ENCODE measurements around the gene PEX11B.

Gene PEX11B

DNA sequence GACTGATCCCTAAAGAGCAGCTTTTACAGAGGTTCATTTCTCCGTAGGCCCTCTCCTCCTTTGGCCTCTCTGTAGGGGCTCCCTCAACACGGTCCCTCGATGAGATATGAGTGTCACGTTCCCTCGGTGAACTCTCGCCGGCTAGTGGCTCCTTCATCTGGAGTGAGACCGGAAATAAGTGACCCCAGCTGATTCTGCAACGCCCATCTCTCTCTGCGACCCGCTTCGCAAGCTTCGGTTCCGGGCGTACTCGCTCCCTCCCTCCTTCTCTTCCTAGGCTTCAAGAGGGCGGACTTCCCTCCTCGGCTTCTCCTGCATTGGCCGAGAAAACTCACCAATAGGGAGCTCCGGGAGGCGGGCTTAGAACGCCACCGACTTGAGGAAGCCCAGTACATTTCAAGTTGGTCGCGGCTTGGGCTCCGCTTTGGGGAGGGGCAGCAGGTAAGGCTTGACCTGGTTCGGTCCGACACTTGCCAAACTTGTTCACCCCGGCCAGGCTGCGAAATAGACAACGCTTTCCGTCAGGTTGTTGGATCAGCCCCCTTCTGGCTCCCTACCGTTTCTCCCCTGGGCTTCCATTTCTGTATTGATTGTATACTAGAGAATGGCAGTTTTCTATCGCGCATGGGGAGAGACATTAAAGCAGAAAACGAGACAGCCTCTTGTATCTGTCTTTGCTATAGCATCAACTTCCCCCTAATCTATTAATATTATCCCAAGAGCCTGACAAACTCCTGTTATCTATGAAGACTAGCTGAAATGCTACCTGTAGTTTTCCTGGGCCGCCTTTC, 46.0 kb upstream of the PEX11B start, which contains the start of the genes ANKRD34A and POLR3GL:
TSS of gene ANKRD34A (minus strand) at position 248 of the 791 bp plus-strand sequence. CDS start 2,816 bp downstream, outside the sequence.
TSS of gene POLR3GL (plus strand) at position 363 of the 791 bp plus-strand sequence. CDS start 10,176 bp downstream, outside the sequence.
- peak within 1 kb of the TSS; percentile 13 for H3K9ac ChIP-seq (ENCODE audit: low read depth, low read length, poor library complexity)
- DNase-seq (ENCODE audit: low spot score): peak; percentile 83
- H2AK5ac ChIP-seq (ENCODE audit: low read depth, low read length): no peak within 1 kb of the TSS
- H3K4me2 ChIP-seq (ENCODE audit: insufficient read depth, low read length, poor library complexity, severe bottlenecking): peak within 1 kb of the TSS; percentile 72
- peaks cover 0 to 40% (median 16%) of the 10 kb centered on the region in 3 experiments for H3K27me3 ChIP-seq (ENCODE audit: control insufficient read depth in 3 of 3, insufficient read depth in 3 of 3, low read depth in 1 of 3, low read length in 3 of 3)
- H3K27ac ChIP-seq (replicated peaks; ENCODE audit: low read length): no peak within 1 kb of the TSS
- no peaks in the 10 kb centered on the region for H3K36me3 ChIP-seq (replicated peaks in 1 of 2; ENCODE audit: control insufficient read depth in 2 of 2, insufficient read depth in 2 of 2, low read length in 2 of 2)
- no CpG with 5 or more reads among the region's 37 CpGs for WGBS, 2 donors (ENCODE audit: extremely low coverage in 2 of 2, insufficient read length in 2 of 2, insufficient replicate concordance in 1 of 2)
- no peak within 1 kb of the TSS for H2BK120ac ChIP-seq (ENCODE audit: low read depth, low read length)
- no peak within 1 kb of the TSS for H3K14ac ChIP-seq (ENCODE audit: low read length)
- H3K4me1 ChIP-seq (ENCODE audit: control insufficient read depth in 2 of 2, insufficient read depth in 1 of 2, low read depth in 1 of 2, low read length in 2 of 2): peaks cover 13 to 36% of the 10 kb centered on the region in 2 donors
- peak within 1 kb of the TSS; percentile 86 to 95 for H3K4me3 ChIP-seq (ENCODE audit: low read length in 2 of 2)
- no peak within 1 kb of the TSS for H2BK12ac ChIP-seq (ENCODE audit: low read length)
- H3K18ac ChIP-seq (ENCODE audit: low read length): peak within 1 kb of the TSS; percentile 34
- H3K9me3 ChIP-seq (replicated peaks in 1 of 2; ENCODE audit: control insufficient read depth in 2 of 2, insufficient read depth in 1 of 2, low read depth in 1 of 2, low read length in 2 of 2): peaks cover 6 to 10% of the 10 kb centered on the region in 2 donors
- no peak within 1 kb of the TSS for H3K23ac ChIP-seq (ENCODE audit: low read depth, low read length, poor library complexity)
- H3K79me1 ChIP-seq (ENCODE audit: low read depth, low read length): no peaks in the 10 kb centered on the region
- H4K91ac ChIP-seq (ENCODE audit: low read depth, low read length, poor library complexity): no peak within 1 kb of the TSS
- no peak within 1 kb of the TSS for H3K4ac ChIP-seq (ENCODE audit: low read length)
- H4K8ac ChIP-seq (ENCODE audit: low read depth, low read length): no peak within 1 kb of the TSS
- no peak within 1 kb of the TSS for H2BK15ac ChIP-seq (ENCODE audit: low read length)
- no peak within 1 kb of the TSS for H2BK5ac ChIP-seq (ENCODE audit: low read length)
- H2AFZ ChIP-seq (ENCODE audit: low read length): peak within 1 kb of the TSS; percentile 99

DNA sequence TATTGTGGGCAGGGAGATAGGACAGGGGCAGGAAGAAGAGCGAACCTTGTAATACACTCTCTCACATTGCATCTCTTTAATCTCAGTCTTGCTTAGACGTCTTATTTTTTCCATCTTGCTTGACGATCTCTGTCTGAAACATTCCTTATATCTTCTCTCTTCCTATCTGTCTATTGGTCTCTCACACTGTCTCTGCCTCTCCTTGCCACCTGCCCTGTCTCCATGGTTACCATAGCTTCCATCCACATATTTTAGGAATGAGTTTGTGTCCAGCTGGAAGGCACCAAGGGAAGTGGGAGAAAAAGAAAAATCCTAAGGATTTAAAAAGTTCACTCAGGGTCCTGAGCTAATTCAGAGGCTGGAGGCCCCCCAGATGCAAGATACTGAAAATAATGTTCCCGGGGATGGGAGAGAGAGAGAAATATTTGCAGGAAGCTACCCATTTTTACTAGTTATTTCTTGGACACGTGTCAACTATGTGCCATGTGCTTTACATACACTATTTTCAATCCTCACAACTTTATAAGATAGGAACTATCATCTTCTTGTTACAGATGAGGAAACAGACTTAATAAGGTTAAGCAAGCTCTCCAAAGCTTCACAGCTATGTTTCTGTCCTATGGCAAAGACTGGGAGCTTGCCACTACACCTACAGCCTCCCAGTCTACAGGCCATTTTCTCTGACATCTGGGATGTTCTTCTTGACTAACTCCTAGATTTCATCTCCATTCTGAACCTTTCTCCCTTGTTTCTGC, 44.9 kb upstream of the PEX11B start:
- Histone ChIP-seq H3K36me3 (replicated peaks in 1 of 2; ENCODE audit: control insufficient read depth in 2 of 2, insufficient read depth in 2 of 2, low read length in 2 of 2) (no peaks in the 10 kb centered on the region), H4K91ac (ENCODE audit: low read depth, low read length, poor library complexity) (no peak overlapping the region), H3K9ac (ENCODE audit: low read depth, low read length, poor library complexity) (peak overlapping the region; percentile 53), H2BK15ac (ENCODE audit: low read length) (peak overlapping the region; percentile 7), H3K79me1 (ENCODE audit: low read depth, low read length) (no peaks in the 10 kb centered on the region), H2BK12ac (ENCODE audit: low read length) (no peak overlapping the region), H2BK5ac (ENCODE audit: low read length) (no peak overlapping the region), H3K4me1 (ENCODE audit: control insufficient read depth in 2 of 2, insufficient read depth in 1 of 2, low read depth in 1 of 2, low read length in 2 of 2) (peaks cover 13 to 41% of the 10 kb centered on the region in 2 donors), H2AK5ac (ENCODE audit: low read depth, low read length) (no peak overlapping the region), H3K27ac (replicated peaks; ENCODE audit: low read length) (no peak overlapping the region), H3K4ac (ENCODE audit: low read length) (no peak overlapping the region), H3K18ac (ENCODE audit: low read length) (no peak overlapping the region), H3K9me3 (replicated peaks in 1 of 2; ENCODE audit: control insufficient read depth in 2 of 2, insufficient read depth in 1 of 2, low read depth in 1 of 2, low read length in 2 of 2) (peaks cover 6 to 10% of the 10 kb centered on the region in 2 donors), H3K4me3 (ENCODE audit: low read length in 2 of 2) (peak overlapping the region in 1 of 2 donors; percentile 95), H3K27me3 (ENCODE audit: control insufficient read depth in 3 of 3, insufficient read depth in 3 of 3, low read depth in 1 of 3, low read length in 3 of 3) (peaks cover 0 to 49% (median 18%) of the 10 kb centered on the region in 3 experiments), H2AFZ (ENCODE audit: low read length) (no peak overlapping the region), H4K8ac (ENCODE audit: low read depth, low read length) (no peak overlapping the region), H3K23ac (ENCODE audit: low read depth, low read length, poor library complexity) (no peak overlapping the region), H2BK120ac (ENCODE audit: low read depth, low read length) (no peak overlapping the region), H3K4me2 (ENCODE audit: insufficient read depth, low read length, poor library complexity, severe bottlenecking) (peak overlapping the region; percentile 72), H3K14ac (ENCODE audit: low read length) (no peak overlapping the region)
- WGBS, 2 donors (ENCODE audit: extremely low coverage in 2 of 2, insufficient read length in 2 of 2, insufficient replicate concordance in 1 of 2): no CpG with 5 or more reads among the region's 5 CpGs
- DNase-seq (ENCODE audit: low spot score): no peak

DNA sequence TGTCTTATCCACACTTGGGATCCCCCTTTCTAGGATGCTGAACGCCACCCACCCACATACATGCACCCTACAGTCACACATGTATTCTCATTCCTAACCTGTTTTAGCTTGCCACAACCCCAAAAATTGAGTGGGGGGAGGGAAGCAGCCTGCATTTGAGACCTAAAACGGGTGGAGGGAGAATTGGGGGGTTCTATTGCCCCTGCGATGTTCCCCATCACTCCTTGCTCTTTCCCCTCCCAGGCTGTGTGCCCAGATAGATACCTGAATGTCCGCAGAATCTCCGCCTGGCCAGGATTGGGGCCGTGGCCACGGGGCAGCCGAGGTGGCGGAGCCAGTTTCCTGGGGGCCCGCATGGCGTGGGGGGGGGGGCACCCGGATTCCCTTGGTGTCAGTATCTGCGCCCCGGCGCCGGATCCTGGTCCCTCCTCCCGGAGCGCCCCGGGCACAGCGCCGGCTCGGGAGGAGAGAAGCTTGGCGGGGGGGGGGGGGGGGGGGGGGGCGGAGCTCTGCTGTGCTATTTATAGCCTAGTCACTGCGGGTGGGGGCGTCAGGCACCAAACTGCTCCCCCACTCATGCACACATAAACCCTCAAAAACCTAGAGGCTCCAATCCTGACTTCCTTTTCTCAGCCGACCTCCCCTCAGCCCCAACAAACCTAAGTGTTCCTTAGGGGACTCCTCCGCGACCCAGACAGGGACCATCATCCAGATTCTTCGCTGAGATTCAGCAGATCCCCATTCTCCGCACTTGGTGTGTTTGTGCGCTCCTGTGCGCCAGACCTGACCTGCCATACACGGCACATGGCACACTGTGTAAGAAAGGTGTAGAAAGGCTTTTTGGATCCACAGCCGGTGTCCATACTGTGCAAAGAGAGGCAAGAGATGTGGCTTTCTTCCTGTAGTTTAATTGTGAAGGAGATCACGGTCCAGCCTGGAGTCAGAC, 43.9 kb upstream of the PEX11B start:
- Histone ChIP-seq H2BK12ac (ENCODE audit: low read length) (no peak overlapping the region), H2AK5ac (ENCODE audit: low read depth, low read length) (no peak overlapping the region), H2AFZ (ENCODE audit: low read length) (peak overlapping the region; percentile 61), H3K9me3 (replicated peaks in 1 of 2; ENCODE audit: control insufficient read depth in 2 of 2, insufficient read depth in 1 of 2, low read depth in 1 of 2, low read length in 2 of 2) (peaks cover 4 to 7% of the 10 kb centered on the region in 2 donors), H3K4me1 (ENCODE audit: control insufficient read depth in 2 of 2, insufficient read depth in 1 of 2, low read depth in 1 of 2, low read length in 2 of 2) (peaks cover 13 to 44% of the 10 kb centered on the region in 2 donors), H3K27ac (replicated peaks; ENCODE audit: low read length) (no peak overlapping the region), H3K79me1 (ENCODE audit: low read depth, low read length) (no peaks in the 10 kb centered on the region), H2BK5ac (ENCODE audit: low read length) (no peak overlapping the region), H2BK15ac (ENCODE audit: low read length) (peak overlapping the region; percentile 7), H3K18ac (ENCODE audit: low read length) (peak overlapping the region; percentile 1), H2BK120ac (ENCODE audit: low read depth, low read length) (no peak overlapping the region), H3K4me3 (ENCODE audit: low read length in 2 of 2) (peak overlapping the region; percentile 66 to 78), H3K9ac (ENCODE audit: low read depth, low read length, poor library complexity) (peak overlapping the region; percentile 14), H3K23ac (ENCODE audit: low read depth, low read length, poor library complexity) (peak overlapping the region; percentile 2), H4K91ac (ENCODE audit: low read depth, low read length, poor library complexity) (no peak overlapping the region), H3K4ac (ENCODE audit: low read length) (no peak overlapping the region), H4K8ac (ENCODE audit: low read depth, low read length) (no peak overlapping the region), H3K36me3 (replicated peaks in 1 of 2; ENCODE audit: control insufficient read depth in 2 of 2, insufficient read depth in 2 of 2, low read length in 2 of 2) (no peaks in the 10 kb centered on the region), H3K14ac (ENCODE audit: low read length) (no peak overlapping the region), H3K4me2 (ENCODE audit: insufficient read depth, low read length, poor library complexity, severe bottlenecking) (peak overlapping the region; percentile 97), H3K27me3 (ENCODE audit: control insufficient read depth in 3 of 3, insufficient read depth in 3 of 3, low read depth in 1 of 3, low read length in 3 of 3) (peaks cover 0 to 49% (median 18%) of the 10 kb centered on the region in 3 experiments)
- WGBS, 2 donors (ENCODE audit: extremely low coverage in 2 of 2, insufficient read length in 2 of 2, insufficient replicate concordance in 1 of 2): no CpG with 5 or more reads among the region's 36 CpGs
- no peak for DNase-seq (ENCODE audit: low spot score)

Measured in neuronal stem cell (in vitro differentiated cells).